HG03045 (cell line): ENCODE results near the gene TIAM1.

Experiments
- ATAC-seq: cut with Tn5 transposase; IDR thresholded peaks from one replicate; pipeline ENCODE4 v1.9.1; 2021; ENCODE audit warnings: mild to moderate bottlenecking, moderate library complexity; ENCODE audit not compliant: unreplicated experiment

The TIAM1 gene, protein sequence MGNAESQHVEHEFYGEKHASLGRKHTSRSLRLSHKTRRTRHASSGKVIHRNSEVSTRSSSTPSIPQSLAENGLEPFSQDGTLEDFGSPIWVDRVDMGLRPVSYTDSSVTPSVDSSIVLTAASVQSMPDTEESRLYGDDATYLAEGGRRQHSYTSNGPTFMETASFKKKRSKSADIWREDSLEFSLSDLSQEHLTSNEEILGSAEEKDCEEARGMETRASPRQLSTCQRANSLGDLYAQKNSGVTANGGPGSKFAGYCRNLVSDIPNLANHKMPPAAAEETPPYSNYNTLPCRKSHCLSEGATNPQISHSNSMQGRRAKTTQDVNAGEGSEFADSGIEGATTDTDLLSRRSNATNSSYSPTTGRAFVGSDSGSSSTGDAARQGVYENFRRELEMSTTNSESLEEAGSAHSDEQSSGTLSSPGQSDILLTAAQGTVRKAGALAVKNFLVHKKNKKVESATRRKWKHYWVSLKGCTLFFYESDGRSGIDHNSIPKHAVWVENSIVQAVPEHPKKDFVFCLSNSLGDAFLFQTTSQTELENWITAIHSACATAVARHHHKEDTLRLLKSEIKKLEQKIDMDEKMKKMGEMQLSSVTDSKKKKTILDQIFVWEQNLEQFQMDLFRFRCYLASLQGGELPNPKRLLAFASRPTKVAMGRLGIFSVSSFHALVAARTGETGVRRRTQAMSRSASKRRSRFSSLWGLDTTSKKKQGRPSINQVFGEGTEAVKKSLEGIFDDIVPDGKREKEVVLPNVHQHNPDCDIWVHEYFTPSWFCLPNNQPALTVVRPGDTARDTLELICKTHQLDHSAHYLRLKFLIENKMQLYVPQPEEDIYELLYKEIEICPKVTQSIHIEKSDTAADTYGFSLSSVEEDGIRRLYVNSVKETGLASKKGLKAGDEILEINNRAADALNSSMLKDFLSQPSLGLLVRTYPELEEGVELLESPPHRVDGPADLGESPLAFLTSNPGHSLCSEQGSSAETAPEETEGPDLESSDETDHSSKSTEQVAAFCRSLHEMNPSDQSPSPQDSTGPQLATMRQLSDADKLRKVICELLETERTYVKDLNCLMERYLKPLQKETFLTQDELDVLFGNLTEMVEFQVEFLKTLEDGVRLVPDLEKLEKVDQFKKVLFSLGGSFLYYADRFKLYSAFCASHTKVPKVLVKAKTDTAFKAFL (N-terminal part only)

DNA sequence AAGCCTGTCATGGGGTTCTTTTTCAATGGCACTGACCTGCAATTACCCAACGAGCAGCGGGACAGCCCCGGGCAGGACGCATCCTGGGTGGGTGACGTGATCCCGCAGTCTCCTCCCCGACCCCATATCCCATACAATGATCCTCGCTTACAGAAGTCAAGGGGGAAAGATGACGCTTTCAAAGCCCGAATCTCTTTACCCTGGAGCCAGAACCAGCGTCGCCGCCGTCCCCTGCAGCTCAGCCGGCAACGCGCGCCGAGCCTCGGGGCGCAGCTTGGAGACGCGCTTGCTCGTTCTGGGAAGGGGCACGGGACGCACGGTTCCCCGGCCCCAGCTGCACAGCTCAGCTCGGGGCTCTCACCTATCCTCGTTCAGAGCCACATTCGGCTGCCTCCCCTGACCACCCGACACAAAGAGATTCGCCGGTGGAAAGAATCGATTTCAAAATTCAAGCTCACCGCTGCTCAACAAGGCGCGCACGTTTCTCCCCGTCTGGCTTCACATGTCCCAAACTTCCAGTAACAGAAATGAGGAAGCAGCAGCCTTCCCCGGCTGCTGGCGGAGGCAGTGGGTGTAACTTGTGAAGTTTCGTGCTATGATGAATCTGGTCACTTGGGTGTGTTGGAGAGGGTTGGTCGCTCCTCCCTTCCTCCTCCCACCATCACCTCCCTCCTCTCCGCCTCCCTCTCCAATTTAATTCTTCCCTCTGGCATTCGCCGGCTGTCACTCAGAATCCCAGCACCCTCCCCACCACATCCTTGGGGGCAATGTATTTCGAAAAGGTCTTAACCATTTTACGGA, at the start of gene TIAM1:
TSS of gene TIAM1 (minus strand) at position 582 of the 801 bp plus-strand sequence. CDS start 77,289 bp downstream, outside the sequence.
- ATAC-seq = no peak

DNA sequence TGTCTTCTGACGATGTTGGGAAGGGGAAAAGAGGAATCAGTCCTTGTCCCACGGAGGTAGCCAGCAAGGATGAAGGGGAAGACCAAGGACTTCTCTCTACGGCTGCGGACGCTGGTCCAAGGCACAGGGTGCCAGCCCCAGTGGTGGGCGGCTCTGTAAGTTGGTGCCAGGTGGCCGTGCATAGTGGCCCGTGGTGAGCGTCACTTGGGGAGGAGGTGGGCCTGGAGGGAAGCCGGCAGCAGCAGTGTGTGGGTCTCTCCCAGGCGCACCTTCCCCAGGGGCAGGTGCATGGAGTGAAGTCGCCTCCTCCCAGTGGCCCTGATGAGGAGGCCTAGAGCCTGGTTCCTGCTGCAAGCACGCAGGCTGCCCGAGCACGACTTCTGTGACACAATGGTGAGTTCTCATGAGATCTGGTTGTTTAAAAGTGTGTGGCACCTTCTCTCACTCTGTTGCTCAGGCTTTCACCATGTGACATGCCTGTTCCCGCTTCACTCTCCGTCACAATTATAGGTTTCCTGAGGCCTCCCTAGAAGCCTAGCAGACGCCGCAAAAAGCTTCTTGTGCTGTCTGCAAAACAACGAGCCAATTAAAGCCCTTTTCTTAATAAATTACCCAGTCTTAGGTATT, 43.6 kb upstream of the TIAM1 start:
- no peak for ATAC-seq

DNA sequence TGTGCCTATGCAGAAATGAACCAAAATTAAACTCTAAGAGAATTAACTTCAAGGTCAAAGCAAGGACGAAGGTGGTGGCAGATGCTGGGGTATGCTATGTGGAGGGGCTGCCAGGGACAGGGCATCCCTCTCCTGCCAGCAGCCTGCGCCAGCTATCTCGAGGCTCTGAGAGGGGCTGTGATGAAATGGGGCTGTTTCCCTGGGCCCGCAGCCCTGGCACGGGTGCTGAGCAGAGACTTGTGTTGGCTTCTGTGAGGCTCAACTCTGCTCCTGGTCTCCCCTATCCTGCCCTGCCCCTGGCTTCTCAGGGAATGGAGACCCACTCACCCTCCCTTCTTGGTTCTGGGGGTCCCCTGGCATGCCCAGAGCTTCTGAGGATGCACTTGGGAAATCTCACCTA, 41.9 kb upstream of the TIAM1 start:
- ATAC-seq = no peak

DNA sequence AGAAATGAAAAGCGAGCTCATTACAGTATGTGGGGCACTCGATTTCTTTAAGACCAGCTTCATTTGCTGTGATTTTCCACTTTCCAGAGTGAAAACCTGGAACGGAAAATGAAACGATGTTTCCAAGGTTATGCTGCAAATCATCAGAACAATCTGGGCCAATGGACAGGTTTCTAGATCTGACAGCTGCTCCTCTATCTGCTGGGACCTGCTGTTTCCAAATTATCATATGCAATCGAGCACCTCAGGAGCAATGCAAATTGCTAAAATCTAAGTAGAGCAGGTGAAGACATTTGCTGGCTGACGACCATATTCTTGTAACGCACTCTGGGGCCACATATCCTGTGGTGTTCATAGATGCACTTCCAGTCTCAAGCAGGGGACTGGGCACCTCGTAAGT, 39.7 kb upstream of the TIAM1 start:
- no peak for ATAC-seq

DNA sequence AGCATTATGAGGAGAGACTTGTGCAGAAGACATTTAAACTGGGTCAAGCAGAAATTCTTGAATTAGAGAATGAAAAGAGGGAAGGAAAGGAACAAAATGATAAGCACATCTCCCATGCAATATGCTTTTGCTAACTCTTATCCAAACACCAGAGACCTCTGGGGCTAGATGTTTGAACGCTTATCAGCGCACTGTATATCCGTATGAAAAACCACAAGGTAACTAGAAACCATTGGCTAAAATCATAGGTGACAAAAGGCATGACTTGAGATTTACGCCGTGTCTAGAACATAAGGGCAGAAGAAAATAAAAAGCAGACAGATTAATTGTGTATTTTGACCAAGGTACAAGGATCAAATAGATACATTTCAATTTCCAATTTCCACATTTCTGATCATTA, 38.0 kb upstream of the TIAM1 start:
- ATAC-seq = no peak

DNA sequence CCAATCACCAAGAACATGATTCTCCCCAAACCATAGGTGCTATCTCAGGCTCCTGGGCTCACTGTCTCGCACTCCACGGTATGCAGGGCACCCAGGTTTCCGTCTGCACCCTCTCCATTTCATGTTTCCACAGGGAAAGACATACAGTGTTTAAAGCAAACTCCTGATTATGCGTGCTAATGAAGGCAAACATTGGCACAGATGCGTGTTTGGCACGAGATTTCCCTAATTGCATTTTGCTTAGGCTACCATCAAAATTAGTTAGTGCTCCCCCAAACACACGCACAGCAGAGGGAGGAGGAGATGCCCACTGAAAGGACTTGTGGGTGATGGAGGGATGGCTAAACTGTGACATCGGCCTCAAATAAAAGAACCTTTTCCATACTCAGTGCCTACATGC, 32.2 kb upstream of the TIAM1 start:
- no peak for ATAC-seq

- ATAC-seq = no peak
These were observed 30.3 kb upstream of the TIAM1 start for GRCh38 chr21:31374395-31374794.

GRCh38 chr21:31372471-31372765, 28.4 kb upstream of the TIAM1 start:
- ATAC-seq = no peak

- ATAC-seq = no peak
These were observed 27.8 kb upstream of the TIAM1 start for GRCh38 chr21:31371715-31372470.

- no peak for ATAC-seq
These were observed 27.0 kb upstream of the TIAM1 start for GRCh38 chr21:31370893-31371544.

- no peak for ATAC-seq
These were observed 26.3 kb upstream of the TIAM1 start for GRCh38 chr21:31370281-31370892.

DNA sequence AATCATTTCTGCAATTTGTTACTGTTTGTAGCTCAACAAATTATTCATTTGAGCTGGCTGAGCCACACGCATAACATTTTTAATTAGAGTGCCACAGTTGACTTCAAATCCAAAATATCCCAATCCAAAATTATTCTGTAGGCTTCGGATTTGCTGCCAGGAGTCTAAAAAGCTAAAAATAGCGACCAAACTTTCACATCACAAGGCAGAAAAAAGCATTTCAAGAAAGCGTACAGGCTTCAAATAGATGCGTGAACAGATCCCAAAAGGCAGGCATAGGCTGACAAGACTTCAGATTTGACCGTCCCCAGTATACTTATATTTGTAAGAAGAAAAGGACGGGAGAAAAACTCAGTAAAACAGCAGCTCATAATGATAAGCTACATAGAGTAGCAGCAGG, 24.3 kb upstream of the TIAM1 start:
- no peak for ATAC-seq

DNA sequence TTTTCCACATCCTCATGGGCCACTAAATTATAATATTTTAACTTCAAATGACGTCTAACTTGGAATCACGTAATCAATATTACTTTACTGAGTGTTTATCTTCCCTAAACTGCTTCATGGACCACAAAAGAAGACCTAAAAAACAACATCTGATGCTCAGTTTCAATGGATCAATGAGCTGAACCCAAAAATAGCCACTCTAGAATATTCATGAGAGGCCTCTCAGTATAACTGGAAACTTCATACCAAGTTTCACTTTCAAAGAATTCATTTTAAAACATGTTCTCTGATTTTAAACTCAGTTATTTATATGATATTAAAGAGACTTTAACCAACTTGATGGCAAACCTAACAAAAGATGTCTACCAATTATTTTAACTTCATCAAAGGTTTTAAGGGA, 23.7 kb upstream of the TIAM1 start:
- ATAC-seq = no peak

DNA sequence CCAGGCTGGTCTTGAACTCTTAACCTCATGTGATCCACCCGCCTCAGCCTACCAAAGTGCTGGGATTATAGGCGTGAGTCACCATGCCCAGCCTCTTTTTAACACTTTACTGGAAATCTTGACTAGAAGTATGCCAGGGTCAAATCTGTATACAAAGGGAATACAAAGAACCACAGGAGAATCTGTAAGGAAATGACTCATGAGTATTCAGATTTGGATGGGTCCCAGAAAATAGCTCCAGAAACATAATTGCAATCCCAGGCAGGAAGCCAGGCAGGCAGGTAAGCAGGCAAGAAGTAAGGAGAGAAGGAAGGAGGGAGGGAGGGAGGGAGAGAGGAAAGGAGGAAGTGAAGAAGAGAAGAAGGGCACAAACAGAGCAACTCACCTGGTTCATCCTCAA, 22.8 kb upstream of the TIAM1 start:
- ATAC-seq = no peak

GRCh38 chr21:31364253-31364945, 20.3 kb upstream of the TIAM1 start:
- ATAC-seq = no peak

- ATAC-seq = no peak
These were observed 19.7 kb upstream of the TIAM1 start for GRCh38 chr21:31363720-31364119.

DNA sequence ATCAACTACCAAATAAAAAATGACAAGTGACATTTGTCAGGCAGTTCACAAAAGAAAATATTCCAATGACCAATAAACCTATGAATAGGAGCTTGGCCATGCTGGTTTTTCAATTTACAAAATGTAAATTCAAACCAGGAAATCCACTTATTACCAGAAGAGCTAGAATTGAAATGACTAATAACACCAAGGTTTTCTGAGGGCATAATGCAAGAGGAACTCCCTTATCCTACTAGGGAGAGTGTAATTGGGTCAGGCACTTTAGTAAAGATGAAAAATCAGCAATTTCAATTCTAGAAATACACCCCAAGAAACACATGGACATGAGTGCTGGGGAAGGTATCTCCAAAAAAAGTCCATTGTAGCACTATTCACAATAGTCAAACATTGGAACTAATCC, 16.7 kb upstream of the TIAM1 start:
- no peak for ATAC-seq

GRCh38 chr21:31358158-31358557, 14.1 kb upstream of the TIAM1 start:
- no peak for ATAC-seq
